Stimulated activated CD8-positive, alpha-beta memory T cell treated with anti-CD3 and anti-CD28 coated beads, Interleukin-12 subunit alpha, Interleukin-12 subunit beta, amount 100 ng/mL, for 4 hours (primary cell): Measurements from ENCODE around the gene PTBP1.
"Not testable (repeated sequence)": the region's sequence is repeated elsewhere in the genome, so short reads cannot be mapped to it uniquely, and the experiment has no call there.

ENCODE experiments used
- DNase-seq: peaks from one replicate; pipeline ENCODE4 v3.0.0-alpha.2; 2020; ENCODE audit warnings: low read depth

Gene PTBP1

DNA sequence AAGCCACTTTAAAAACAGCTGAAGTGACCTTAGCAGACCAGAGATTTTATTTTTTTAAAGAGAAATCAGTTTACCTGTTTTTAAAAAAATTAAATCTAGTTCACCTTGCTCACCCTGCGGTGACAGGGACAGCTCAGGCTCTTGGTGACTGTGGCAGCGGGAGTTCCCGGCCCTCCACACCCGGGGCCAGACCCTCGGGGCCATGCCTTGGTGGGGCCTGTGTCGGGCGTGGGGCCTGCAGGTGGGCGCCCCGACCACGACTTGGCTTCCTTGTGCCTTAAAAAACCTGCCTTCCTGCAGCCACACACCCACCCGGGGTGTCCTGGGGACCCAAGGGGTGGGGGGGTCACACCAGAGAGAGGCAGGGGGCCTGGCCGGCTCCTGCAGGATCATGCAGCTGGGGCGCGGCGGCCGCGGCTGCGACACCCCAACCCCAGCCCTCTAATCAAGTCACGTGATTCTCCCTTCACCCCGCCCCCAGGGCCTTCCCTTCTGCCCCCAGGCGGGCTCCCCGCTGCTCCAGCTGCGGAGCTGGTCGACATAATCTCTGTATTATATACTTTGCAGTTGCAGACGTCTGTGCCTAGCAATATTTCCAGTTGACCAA lies 13.7 kb downstream of the PTBP1 start:
- DNase-seq = no peak

DNA sequence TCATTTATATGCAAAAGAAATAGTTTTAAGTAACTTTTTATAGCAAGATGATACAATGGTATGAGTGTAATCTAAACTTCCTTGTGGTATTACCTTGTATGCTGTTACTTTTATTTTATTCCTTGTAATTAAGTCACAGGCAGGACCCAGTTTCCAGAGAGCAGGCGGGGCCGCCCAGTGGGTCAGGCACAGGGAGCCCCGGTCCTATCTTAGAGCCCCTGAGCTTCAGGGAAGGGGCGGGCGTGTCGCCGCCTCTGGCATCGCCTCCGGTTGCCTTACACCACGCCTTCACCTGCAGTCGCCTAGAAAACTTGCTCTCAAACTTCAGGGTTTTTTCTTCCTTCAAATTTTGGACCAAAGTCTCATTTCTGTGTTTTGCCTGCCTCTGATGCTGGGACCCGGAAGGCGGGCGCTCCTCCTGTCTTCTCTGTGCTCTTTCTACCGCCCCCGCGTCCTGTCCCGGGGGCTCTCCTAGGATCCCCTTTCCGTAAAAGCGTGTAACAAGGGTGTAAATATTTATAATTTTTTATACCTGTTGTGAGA lies 14.3 kb downstream of the PTBP1 start:
- no peak for DNase-seq

DNA sequence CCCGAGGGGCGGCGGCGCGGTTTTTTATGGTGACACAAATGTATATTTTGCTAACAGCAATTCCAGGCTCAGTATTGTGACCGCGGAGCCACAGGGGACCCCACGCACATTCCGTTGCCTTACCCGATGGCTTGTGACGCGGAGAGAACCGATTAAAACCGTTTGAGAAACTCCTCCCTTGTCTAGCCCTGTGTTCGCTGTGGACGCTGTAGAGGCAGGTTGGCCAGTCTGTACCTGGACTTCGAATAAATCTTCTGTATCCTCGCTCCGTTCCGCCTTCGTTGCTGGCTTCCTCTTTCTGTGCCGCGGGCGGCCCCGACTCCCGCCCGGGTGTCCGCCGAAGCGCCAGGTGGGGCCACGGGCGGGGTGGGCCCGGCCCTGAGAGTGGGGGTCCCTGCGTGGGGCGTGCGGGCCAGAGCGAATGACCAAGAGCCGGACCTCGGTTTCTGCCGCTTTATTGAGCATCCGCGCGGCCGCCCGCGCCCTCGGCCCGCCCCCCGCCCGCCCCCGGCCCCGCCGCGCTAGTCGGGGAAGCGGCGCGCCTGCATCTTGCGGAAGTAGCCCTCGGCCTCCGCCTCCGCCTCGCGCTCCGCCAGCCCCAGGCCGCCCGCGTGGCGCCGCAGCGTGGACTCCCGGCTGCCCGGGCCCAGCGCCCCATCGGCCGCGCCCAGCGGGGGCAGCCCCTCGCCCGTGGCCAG lies 14.9 kb downstream of the PTBP1 start:
- DNase-seq = no peak

DNA sequence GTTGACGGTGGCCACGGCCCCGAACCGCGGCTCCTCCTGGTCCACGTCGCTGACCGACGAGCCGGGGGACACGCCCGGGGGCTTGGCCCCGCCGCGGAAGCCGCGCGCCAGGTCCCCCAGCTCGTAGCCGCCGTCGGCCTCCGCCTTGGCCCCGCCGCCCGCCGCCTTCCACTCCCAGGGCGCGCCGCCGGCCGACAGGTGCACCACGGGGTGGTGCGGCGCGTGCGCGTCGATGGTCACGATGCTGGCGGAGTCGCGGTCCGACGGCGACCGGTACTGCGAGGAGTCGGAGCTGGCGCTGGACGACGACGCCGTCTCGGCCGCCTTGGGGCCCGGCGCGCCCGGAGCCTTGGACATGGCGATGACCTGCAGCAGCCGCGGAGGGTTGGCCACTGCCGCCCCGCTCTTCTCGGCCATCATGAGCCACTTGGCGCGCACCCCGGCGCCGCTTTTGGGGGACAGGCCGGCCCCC lies 15.5 kb downstream of the PTBP1 start:
- no peak for DNase-seq

DNA sequence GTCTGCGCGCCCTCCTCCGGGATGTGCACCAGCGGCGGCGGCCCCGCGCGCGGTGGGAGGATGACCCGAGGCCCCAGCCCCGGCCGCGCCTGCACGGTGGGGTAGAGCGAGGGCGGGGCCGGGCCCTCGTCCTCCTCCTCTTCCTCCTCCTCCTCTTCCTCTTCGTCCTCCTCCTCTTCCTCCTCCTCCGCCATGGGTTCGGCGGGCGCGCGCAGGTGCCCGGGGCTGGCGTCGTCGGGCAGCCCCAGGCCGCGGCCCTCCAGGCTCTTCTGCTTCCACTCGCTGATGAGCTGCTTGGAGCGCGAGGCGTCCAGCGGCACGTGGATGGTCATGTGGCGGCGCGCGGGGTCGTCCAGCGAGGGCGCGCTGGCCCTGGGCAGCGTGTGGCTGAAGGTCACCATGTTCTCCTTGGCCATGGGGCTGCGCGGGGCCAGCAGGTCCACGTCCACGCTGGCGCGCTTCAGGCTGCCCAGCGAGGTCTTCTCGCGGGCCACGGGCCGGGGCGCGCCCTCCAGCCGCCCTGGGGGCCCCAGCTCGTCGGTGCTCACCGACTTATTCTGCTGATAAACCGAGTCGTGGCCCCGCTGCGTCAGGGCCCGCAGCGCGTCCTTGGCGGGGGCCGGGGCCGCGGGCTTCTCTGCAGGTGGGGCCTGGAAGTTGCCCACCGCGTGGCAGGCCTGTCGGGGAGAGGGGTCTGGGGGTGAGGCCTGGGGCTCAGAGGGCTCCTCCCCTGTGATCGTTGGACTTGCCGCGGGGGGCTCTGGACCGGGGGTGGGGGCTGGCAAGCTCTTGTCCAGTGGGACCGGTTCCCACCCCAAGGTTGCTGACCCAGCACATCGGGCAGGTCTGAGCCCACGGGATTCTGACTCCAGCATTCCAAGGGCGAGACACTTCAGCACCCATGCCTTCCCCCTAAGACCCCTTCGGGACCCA lies 16.2 kb downstream of the PTBP1 start:
- DNase-seq = no peak

DNA sequence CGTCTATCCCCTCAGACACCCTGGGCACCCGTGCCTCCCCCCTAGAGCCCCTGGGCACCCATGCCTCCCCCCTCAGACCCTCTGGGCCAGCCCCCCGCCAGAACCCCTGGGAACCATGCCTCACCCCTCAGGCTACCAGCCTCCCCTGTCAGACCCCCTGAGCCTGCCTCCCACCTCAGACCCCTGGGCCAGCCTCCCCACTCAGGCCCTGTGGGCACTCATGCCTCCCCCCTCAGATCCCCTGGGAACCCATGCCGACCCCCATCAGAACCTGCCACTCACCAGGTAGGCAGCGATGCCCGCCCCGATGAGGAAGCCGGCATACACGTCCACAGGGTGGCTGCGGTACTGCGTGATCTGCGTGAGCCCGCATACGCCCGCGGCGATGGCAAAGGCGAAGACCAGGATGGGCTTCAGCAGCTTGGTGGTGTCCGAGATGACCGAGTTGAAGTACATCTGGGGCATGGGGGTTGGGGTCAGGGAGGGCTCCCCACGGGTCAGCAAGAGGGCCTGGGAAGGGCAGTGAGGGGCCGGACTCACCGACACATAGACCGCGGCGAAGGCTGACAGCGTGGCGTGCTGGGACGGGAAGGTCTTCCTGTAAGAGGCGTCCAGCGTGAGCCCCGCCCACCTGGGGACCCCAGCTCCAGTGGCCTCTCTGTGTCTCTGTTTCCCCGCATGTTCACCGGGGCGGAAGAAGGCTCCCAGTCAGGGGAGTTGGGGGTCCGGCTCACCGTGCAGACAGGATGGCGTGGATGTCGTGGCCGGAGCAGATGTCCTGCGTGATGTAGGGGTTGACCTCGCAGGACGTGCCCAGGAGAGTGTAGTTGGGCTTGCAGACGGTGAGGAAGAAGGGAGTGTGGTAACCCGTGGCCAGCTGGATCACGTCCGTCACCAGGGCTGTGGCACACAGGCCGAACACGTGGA lies 17.2 kb downstream of the PTBP1 start:
- no peak for DNase-seq

DNA sequence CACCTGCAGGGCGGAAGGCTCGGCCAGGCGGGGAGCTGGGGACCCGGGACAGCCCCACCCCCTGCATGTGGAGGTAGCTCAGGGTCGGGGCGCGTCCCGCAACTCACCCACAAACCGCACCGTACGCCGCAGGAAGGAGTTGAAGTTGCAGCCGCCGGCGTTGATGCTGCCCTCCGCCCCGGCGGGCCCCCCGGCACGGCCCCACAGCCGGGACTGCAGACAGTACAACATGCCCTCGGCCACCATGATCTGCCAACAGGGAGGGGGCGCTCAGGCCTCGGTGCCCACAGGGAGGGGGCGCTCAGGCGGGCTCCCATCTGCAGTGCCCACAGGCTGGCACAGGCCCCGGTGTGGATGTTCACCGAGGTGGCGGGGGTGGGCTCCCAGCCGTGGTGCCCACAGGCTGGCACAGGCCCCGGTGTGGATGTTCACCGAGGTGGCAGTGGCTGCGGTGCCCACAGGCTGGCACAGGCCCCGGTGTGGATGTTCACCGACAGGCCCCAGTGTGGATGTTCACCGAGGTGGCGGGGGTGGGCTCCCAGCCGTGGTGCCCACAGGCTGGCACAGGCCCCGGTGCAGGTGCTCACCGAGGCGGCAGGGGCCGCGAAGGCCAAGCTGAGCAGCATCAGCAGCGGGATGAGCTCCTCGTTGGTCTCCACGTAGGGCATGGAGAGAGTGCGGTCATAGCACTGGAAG lies 18.0 kb downstream of the PTBP1 start:
- DNase-seq = no peak

DNA sequence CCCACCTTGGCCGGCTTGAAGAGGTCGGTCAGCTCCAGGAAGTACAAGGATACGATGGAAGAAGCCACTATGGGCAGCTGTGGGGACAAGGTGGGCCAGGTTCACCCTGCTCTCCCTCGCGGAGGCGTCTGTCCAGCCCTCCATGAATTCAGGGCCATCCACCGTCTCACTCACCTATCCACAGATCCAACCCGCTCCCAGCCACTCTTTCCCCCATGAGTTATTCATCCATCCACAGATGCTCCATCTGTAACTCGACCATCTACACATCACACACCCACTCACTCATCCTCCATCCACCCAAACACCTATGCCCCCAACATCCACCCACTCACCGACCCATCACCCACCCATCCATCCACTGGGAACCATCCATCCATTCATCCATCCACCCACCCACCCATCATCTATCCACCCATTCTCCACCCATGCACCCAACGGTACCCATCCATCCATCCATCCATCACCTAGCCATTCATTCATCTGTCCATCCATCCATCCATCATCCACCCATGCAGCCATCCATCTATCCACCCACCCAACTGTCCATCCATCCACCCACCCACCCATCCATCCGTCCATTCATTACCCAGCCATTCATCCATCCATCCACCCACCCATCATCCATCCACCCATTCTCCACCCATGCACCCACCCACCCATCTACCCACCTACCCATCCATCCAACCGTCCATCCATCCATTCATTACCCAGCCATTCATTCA lies 18.7 kb downstream of the PTBP1 start:
- no peak for DNase-seq

DNA sequence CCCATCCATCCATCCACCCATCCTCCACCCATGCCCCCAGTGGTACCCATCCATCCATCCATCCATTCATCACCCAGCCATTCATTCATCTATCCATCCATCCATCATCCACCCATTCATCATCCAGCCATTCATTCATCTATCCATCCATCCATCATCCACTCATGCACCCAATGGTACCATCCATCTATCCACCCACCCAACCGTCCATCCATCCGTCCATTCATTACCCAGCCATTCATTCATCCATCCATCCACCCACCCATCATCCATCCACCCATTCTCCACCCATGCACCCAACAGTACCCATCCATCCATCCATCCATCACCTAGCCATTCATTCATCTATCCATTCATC lies 19.2 kb downstream of the PTBP1 start:
- DNase-seq = no peak

DNA sequence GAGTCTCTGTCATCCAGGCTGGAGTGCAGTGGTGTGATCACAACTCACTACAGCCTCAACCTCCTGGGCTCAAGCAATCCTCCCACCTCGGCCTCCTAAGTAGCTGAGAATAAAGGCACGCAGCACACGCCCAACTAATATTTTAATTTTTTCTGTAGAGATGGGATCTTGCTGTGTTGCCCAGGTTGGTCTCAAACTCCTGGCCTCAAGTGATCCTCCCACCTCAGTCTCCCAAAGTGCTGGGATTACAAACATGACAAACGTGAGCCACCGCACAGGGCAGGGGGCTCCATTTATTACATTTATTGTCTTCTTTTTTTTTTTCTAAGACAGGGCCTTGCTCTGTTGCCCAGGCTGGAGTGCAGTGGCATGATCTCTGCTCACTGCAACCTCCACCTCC lies 23.0 kb downstream of the PTBP1 start:
- DNase-seq = not testable (repeated sequence)

DNA sequence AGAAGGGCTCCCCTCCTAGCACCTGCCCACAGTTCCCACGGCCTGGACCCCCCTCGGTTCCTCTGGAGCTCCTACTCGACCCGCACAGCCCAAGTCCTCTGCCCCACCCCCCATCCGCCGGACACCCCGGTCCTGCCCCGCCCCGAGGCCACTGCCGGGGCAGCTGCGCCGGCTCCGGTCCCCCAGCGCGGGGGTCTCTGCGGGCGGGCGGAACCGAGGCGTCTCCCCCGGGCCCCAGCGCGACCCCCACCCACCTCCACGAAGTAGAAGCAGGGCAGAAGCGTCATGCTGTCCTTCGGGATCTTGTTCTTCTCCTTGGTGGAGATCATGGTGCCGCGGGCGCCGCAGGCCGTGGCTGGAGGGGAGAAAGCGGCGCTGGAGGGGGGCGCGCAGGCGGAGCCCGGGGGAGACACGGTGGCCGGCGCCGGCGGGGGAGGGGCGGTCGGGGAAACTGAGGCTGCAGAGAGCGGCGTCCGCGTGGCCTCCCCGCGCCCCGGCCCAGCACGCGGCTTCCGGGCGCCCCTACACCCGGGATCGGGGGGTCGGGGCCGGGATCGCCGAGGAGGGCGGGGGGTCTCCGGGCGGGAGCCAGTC lies 24.1 kb downstream of the PTBP1 start:
- DNase-seq = no peak

DNA sequence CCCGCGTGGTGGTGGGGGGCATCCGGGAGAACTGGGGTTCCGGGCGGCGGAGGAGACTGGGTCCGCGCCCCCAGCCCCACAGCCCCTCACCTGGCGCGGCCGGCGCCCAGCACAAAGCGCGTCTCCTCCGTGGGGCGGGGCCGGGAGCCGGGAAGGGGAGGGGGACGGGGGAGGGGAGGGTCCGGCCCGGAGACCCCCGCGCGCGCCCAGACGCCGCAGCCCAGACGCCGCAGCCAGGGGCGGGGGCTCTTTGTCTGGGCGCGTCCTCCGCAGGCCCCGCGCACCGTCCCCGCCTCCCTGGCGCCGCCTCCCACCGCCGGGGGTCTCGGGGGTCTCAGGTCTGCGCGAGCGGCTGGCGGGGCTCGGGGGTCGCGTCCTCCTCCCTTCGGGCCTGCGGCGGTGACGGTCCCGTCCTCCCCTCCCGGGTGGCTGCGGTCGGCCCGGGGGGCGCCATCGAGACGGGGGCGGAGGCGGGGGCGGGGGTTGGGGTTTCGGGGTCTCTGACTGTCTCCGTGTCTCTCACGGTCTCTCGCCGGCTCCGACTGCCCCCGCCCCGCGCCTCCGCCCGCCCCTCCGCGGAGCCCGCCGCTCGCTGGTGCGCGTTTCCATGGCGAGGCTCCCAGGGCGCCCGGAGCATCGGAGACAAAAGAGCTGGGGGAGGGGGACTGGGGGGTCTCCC lies 24.7 kb downstream of the PTBP1 start, which contains the start of gene PLPPR3:
TSS of gene PLPPR3 (minus strand) at position 131 of the 679 bp plus-strand sequence. CDS start 396 bp downstream, outside the sequence.
- DNase-seq = no peak

DNA sequence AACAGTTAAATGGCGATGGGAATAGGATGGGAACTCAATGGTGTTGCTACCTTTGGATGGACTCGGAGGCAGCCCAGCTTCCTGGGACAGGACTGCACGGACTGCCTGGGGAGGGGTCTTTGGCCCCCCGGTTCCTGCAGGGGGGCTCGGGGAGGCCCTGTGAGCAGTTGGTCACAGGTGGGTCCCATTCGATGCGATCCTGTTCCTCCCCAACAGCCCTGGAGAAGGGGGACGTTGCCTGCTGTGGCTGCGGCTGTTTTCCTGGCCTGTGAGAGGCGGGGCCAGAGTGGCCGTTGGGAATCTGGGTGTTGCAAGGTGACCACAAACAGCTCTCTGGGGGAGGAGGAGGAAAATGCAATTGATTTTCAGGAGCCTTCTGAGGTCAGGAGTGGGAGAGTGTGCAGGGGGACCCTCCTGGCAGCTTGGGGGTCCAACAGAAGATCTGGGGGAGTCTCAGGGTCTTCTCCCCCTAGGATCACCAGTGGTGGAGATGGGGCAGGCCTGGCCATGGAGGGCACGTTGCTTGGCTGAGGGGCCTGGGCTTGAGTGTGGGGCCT lies 26.4 kb downstream of the PTBP1 start:
- no peak for DNase-seq

DNA sequence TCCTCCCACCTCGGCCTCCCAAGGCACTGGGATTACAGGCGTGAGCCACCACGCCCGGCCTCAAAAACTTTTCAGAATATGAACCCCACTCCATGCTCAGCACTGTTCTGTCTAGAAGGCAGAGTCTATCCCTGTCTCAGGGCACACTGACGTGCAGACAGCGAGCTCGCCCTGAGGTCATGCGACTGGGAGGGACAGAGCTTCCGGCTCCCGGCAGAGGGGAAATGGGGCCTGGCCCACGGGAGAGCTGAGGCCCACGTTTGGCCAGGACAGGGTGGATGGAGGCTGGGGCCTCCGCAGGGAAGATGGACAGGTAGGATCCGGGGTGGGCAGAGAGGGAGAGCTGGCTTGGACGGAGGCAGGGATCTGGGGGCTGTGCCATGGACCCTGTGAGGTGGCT lies 27.6 kb downstream of the PTBP1 start:
- no peak for DNase-seq

DNA sequence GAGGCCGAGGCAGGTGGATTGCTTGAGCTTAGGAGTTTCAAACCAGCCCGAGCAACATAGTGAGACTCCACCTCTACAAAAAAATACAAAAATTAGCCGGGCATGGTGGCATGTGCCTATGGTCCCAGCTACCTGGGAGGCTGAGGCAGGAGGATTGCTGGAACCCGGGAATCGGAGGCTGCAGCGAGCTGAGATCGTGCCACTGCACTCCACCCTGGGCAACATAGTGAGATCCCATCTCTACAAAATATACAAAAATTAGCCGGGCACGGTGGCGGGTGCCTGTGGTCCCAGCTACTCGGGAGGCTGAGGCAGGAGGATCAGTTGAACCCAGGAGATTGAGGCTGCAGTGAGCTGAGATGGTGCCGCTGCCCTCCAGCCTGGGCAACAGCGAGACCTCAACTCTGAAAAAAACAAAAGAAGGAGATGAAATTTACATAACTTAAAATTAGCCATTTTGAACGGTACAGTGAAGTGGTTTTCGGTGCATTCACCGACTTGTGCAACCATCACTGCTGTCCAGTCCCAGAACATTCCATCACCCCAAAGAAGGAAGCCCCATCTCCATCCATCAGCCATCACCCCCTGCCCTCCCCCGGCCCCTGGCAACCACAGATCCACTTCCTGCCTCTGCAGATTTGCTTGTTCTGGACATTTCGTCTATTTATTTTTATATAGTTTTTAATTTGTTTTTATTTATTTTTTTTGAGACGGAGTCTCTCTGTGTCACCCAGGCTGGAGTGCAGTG lies 28.8 kb downstream of the PTBP1 start:
- no peak for DNase-seq

DNA sequence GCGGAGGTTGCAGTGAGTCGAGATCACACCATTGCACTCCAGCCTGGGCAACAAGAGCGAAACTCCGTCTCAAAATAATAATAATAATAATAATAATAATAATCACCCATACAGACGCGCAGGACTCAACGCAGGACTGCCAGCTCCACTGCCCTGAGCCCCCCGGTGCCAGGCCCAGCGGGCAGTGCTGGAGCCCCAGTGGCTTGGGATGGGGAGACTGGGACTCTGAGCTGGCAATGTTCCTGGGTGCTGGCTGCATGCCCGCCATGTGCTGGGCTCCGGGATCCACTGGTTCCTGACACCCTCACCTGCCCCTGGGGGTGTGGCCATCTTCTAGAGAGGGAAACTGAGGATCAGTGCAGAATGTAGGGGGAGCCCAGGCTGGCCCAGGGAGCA lies 30.1 kb downstream of the PTBP1 start:
- no peak for DNase-seq

DNA sequence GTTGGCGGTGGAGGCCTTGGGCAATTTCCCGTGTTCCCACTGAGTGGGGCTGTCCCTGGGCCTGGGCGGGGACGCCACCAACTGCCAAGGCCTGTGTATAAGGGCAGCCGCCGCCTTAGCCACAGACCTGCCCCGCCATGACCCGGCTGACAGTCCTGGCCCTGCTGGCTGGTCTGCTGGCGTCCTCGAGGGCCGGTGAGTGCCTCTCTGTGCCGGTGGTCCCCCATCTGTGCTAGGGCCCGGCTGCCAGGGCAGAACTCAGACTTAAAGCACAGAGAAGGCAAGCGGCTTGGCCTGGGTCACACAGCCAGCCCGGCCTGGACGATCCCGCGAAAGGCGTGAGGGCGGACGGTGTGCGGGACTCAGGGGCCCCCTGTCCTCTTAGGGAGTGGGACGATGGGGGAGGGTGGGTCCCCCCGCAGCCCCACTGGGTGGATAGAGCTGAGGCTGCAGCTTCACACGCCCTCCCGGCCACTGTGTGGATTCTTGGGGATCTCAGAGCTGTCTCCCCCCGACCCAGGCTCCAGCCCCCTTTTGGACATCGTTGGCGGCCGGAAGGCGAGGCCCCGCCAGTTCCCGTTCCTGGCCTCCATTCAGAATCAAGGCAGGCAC lies 30.6 kb downstream of the PTBP1 start, which contains the start of gene AZU1:
TSS of gene AZU1 (plus strand) at position 128 of the 612 bp plus-strand sequence. CDS start at position 138, 10 bp downstream.
- no peak for DNase-seq
